Activated T-cell treated with anti-CD3 and anti-CD28 coated beads, Interleukin-2, amount 50 U/mL, for 24 hours (primary cell): ENCODE results near the gene TSPAN33.
"Not testable (repeated sequence)": the region's sequence is repeated elsewhere in the genome, so short reads cannot be mapped to it uniquely, and the experiment has no call there.

Experiments
- DNase-seq: peaks from one replicate; pipeline ENCODE4 v3.0.0-alpha.2; 2020
- H3K27ac Mint-ChIP-seq: 2 replicates; pipeline ENCODE4 v1.8.0; 2020; ENCODE audit warnings: mild to moderate bottlenecking, mixed read lengths
- H3K27me3 Mint-ChIP-seq: 2 replicates; pipeline ENCODE4 v1.8.0; 2020; ENCODE audit warnings: mixed read lengths
- H3K36me3 Mint-ChIP-seq: 2 replicates; pipeline ENCODE4 v1.8.0; 2020; ENCODE audit warnings: low read depth, mixed read lengths
- H3K4me1 Mint-ChIP-seq: 2 replicates; pipeline ENCODE4 v1.8.0; 2020; ENCODE audit warnings: low read depth, mixed read lengths
- H3K4me3 Mint-ChIP-seq: 2 replicates; pipeline ENCODE4 v1.8.0; 2020; ENCODE audit warnings: mild to moderate bottlenecking, moderate library complexity, mixed read lengths
- H3K9me3 Mint-ChIP-seq: 2 replicates; pipeline ENCODE4 v1.8.0; 2020; ENCODE audit warnings: mixed read lengths

Gene TSPAN33

GRCh38 chr7:129203050-129203741 lies 58.7 kb downstream of the TSPAN33 start:
- Mint-ChIP-seq H3K27ac (no peak overlapping the region), H3K36me3 (no peaks in the 10 kb centered on the region), H3K9me3 (no peaks in the 10 kb centered on the region), H3K4me1 (no peaks in the 10 kb centered on the region), H3K27me3 (peaks cover 3% of the 10 kb centered on the region), H3K4me3 (no peak overlapping the region)
- DNase-seq: no peak

- Mint-ChIP-seq H3K27ac (no peak overlapping the region), H3K4me3 (no peak overlapping the region), H3K4me1 (no peaks in the 10 kb centered on the region), H3K36me3 (no peaks in the 10 kb centered on the region), H3K9me3 (no peaks in the 10 kb centered on the region), H3K27me3 (peaks cover 5% of the 10 kb centered on the region)
- DNase-seq: no peak
These were observed 60.8 kb downstream of the TSPAN33 start for GRCh38 chr7:129205126-129205818.

GRCh38 chr7:129205987-129206785 lies 61.7 kb downstream of the TSPAN33 start:
- Mint-ChIP-seq H3K27ac (no peak overlapping the region), H3K4me1 (no peaks in the 10 kb centered on the region), H3K27me3 (peaks cover 7% of the 10 kb centered on the region), H3K36me3 (no peaks in the 10 kb centered on the region), H3K4me3 (no peak overlapping the region), H3K9me3 (no peaks in the 10 kb centered on the region)
- DNase-seq: no peak

GRCh38 chr7:129208667-129209066 lies 64.2 kb downstream of the TSPAN33 start:
- DNase-seq: no peak
- no peak overlapping the region for H3K4me3 Mint-ChIP-seq
- no peak overlapping the region for H3K27ac Mint-ChIP-seq
- no peaks in the 10 kb centered on the region for H3K9me3 Mint-ChIP-seq
- H3K27me3 Mint-ChIP-seq: peaks cover 4% of the 10 kb centered on the region
- no peaks in the 10 kb centered on the region for H3K36me3 Mint-ChIP-seq
- no peaks in the 10 kb centered on the region for H3K4me1 Mint-ChIP-seq

- Mint-ChIP-seq H3K27ac (no peak overlapping the region), H3K4me3 (no peak overlapping the region), H3K9me3 (no peaks in the 10 kb centered on the region), H3K4me1 (no peaks in the 10 kb centered on the region), H3K27me3 (peaks cover 4% of the 10 kb centered on the region), H3K36me3 (no peaks in the 10 kb centered on the region)
- DNase-seq: no peak
These were observed 64.8 kb downstream of the TSPAN33 start for GRCh38 chr7:129209067-129209926.

- Mint-ChIP-seq H3K4me1 (no peaks in the 10 kb centered on the region), H3K36me3 (no peaks in the 10 kb centered on the region), H3K27ac (no peak overlapping the region), H3K4me3 (no peak overlapping the region), H3K9me3 (no peaks in the 10 kb centered on the region), H3K27me3 (peaks cover 4% of the 10 kb centered on the region)
- DNase-seq: peak; percentile 82
These were observed 65.9 kb downstream of the TSPAN33 start for GRCh38 chr7:129210256-129210988.

GRCh38 chr7:129210989-129211312 lies 66.4 kb downstream of the TSPAN33 start:
- H3K4me1 Mint-ChIP-seq: no peaks in the 10 kb centered on the region

GRCh38 chr7:129212126-129212525 lies 67.6 kb downstream of the TSPAN33 start:
- no peak for DNase-seq
- Mint-ChIP-seq H3K27ac (no peak overlapping the region), H3K4me3 (no peak overlapping the region), H3K36me3 (no peaks in the 10 kb centered on the region), H3K4me1 (no peaks in the 10 kb centered on the region), H3K27me3 (peaks cover 4% of the 10 kb centered on the region), H3K9me3 (no peaks in the 10 kb centered on the region)

More at GRCh38 chr7:129210989-129211312, 66.4 kb downstream of the TSPAN33 start:
- Mint-ChIP-seq H3K4me3 (no peak overlapping the region), H3K27ac (no peak overlapping the region), H3K9me3 (no peaks in the 10 kb centered on the region), H3K27me3 (peaks cover 4% of the 10 kb centered on the region), H3K36me3 (no peaks in the 10 kb centered on the region)
- no peak for DNase-seq

GRCh38 chr7:129212596-129212995 lies 68.1 kb downstream of the TSPAN33 start:
- no peak overlapping the region for H3K27ac Mint-ChIP-seq
- no peaks in the 10 kb centered on the region for H3K4me1 Mint-ChIP-seq
- H3K36me3 Mint-ChIP-seq: no peaks in the 10 kb centered on the region
- H3K4me3 Mint-ChIP-seq: no peak overlapping the region
- H3K9me3 Mint-ChIP-seq: no peaks in the 10 kb centered on the region
- no peak for DNase-seq
- peaks cover 4% of the 10 kb centered on the region for H3K27me3 Mint-ChIP-seq

GRCh38 chr7:129213828-129214227 lies 69.3 kb downstream of the TSPAN33 start:
- Mint-ChIP-seq H3K27me3 (peaks cover 8% of the 10 kb centered on the region), H3K4me3 (no peak overlapping the region), H3K4me1 (peaks cover 2% of the 10 kb centered on the region), H3K9me3 (no peaks in the 10 kb centered on the region), H3K27ac (no peak overlapping the region), H3K36me3 (no peaks in the 10 kb centered on the region)
- no peak for DNase-seq

- H3K27ac Mint-ChIP-seq, H3K27me3 Mint-ChIP-seq, DNase-seq, H3K4me3 Mint-ChIP-seq, H3K36me3 Mint-ChIP-seq, H3K4me1 Mint-ChIP-seq, H3K9me3 Mint-ChIP-seq: not testable (repeated sequence)
These were observed 71.2 kb downstream of the TSPAN33 start for GRCh38 chr7:129215691-129216090.

- H3K27ac Mint-ChIP-seq: not testable (repeated sequence)
These were observed 71.7 kb downstream of the TSPAN33 start for GRCh38 chr7:129216101-129216715.

GRCh38 chr7:129216821-129217416 lies 72.4 kb downstream of the TSPAN33 start:
- H3K9me3 Mint-ChIP-seq, DNase-seq, H3K4me3 Mint-ChIP-seq, H3K27ac Mint-ChIP-seq, H3K36me3 Mint-ChIP-seq, H3K27me3 Mint-ChIP-seq, H3K4me1 Mint-ChIP-seq: not testable (repeated sequence)

More at GRCh38 chr7:129216101-129216715, 71.7 kb downstream of the TSPAN33 start:
- H3K4me3 Mint-ChIP-seq, DNase-seq, H3K27me3 Mint-ChIP-seq, H3K9me3 Mint-ChIP-seq, H3K4me1 Mint-ChIP-seq, H3K36me3 Mint-ChIP-seq: not testable (repeated sequence)
